CD8-positive, alpha-beta memory T cell (primary cell): ENCODE measurements around the gene WBP2. TPM values are rescaled to one million over a fixed set of nuclear protein-coding genes. Genes with fewer than 3 reads are reported as not detected.
"Not testable (repeated sequence)": the region's sequence is repeated elsewhere in the genome, so short reads cannot be mapped to it uniquely, and the experiment has no call there.

Experiments
- CTCF ChIA-PET: fragments of 350-600 bp; sonication (Branson Sonifier 250); formaldehyde crosslinking; loops from one replicate; lab custom pipeline; 2021; ENCODE audit warnings: antibody characterized with exemption; lab: Charles Lee
- POLR2A ChIA-PET: fragments of 350-600 bp; sonication (Branson Sonifier 250); formaldehyde crosslinking; loops from one replicate; lab custom pipeline; 2021; ENCODE audit warnings: antibody characterized with exemption; lab: Charles Lee
- DNase-seq, 5 donors: peaks; one replicate each; pipeline versions ENCODE4 v3.0.0 to v3.0.0-alpha.2; 2020 to 2022; ENCODE audit warnings: mixed read lengths in 1 of 5
- H3K27ac ChIP-seq: one replicate; pipeline ENCODE4 v1.7.0; 2013; ENCODE audit warnings: low read depth, mild to moderate bottlenecking, low read length, moderate library complexity
- H3K27me3 ChIP-seq: 2 replicates; pipeline ENCODE4 v1.7.0; 2013; ENCODE audit warnings: low read length, mild to moderate bottlenecking; ENCODE audit not compliant: insufficient read depth, poor library complexity, severe bottlenecking
- H3K36me3 ChIP-seq: 2 replicates; pipeline ENCODE4 v1.7.0; 2013; ENCODE audit warnings: mild to moderate bottlenecking, low read length, moderate library complexity; ENCODE audit not compliant: insufficient read depth
- H3K4me1 ChIP-seq: 2 replicates; pipeline ENCODE4 v1.7.0; 2013; ENCODE audit warnings: mild to moderate bottlenecking, low read length, moderate library complexity; ENCODE audit not compliant: insufficient read depth
- H3K4me3 ChIP-seq: 2 replicates; pipeline ENCODE4 v1.7.0; 2013; ENCODE audit warnings: mild to moderate bottlenecking, low read length
- H3K9me3 ChIP-seq: 2 replicates; pipeline ENCODE4 v1.7.0; 2013; ENCODE audit warnings: mild to moderate bottlenecking, low read length
- H3K27ac Mint-ChIP-seq, 8 donors: one replicate each; pipeline ENCODE4 v1.8.0; 2020 to 2021; ENCODE audit warnings: mixed read lengths in 8 of 8, mild to moderate bottlenecking in 6 of 8, inconsistent platforms in 3 of 8, moderate library complexity in 3 of 8
- H3K27me3 Mint-ChIP-seq, 2 donors: one replicate each; pipeline ENCODE4 v1.8.0; 2020 to 2021; ENCODE audit warnings: mixed read lengths in 2 of 2, mild to moderate bottlenecking in 1 of 2, moderate library complexity in 1 of 2
- H3K36me3 Mint-ChIP-seq, 3 donors: one replicate each; pipeline ENCODE4 v1.8.0; 2020 to 2021; ENCODE audit warnings: mixed read lengths in 3 of 3, inconsistent platforms in 1 of 3, mild to moderate bottlenecking in 1 of 3
- H3K4me1 Mint-ChIP-seq, 3 donors: one replicate each; pipeline ENCODE4 v1.8.0; 2020 to 2021; ENCODE audit warnings: mixed read lengths in 3 of 3, inconsistent platforms in 1 of 3, mild to moderate bottlenecking in 1 of 3
- H3K4me3 Mint-ChIP-seq, 7 donors: one replicate each; pipeline ENCODE4 v1.8.0; 2020 to 2021; ENCODE audit warnings: mixed read lengths in 7 of 7, mild to moderate bottlenecking in 6 of 7, moderate library complexity in 4 of 7, inconsistent platforms in 2 of 7
- H3K9me3 Mint-ChIP-seq, 5 donors: one replicate each; pipeline ENCODE4 v1.8.0; 2020 to 2022; ENCODE audit warnings: mixed read lengths in 5 of 5, mild to moderate bottlenecking in 3 of 5, moderate library complexity in 2 of 5, inconsistent platforms in 1 of 5
- polyA plus RNA-seq: library from polyadenylated mRNA; unstranded; fragments of 300-500 nt; fragmentation: Illumina TruSeq; gene quantifications from one replicate; pipeline ENCODE4 v1.2.3, GENCODE V29; 2021
- total RNA-seq, 2 experiments: library from RNA; stranded (reverse); gene quantifications; one replicate each; pipeline ENCODE4 v1.2.3, GENCODE V29; 2021

WBP2 gene
- total and polyA plus RNA-seq, 3 experiments from 2014 or later = 47.5 to 129 (median 53.2) TPM

DNA sequence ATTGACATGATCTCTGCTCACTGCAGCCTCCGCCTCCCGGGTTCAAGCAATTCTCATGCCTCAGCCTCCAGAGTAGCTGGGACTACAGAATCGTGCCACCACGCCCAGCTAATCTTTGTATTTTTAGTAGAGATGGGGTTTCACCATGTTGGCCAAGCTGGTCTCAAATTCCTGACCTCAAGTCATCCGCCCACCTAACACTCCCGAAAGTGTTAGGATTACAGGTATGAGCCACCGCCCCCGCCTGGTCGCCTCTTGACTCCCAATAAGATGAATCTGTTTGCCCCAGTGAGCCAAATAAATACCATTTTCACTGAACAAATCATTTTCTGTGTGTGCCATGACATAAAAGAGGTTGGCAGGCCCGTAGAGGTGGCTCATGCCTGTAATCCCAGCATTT, 4.2 kb upstream of the WBP2 start:
- H3K9me3 ChIP-seq, H3K27me3 Mint-ChIP-seq, H3K4me3 Mint-ChIP-seq, H3K36me3 ChIP-seq, H3K4me3 ChIP-seq, DNase-seq, H3K36me3 Mint-ChIP-seq, H3K27ac ChIP-seq, H3K27me3 ChIP-seq, H3K9me3 Mint-ChIP-seq: not testable (repeated sequence)
- CTCF ChIA-PET = interaction anchor here (0.9 to 6.1 kb wide), 7 partner anchors 12 to 226 kb away, joined by 3 to 42 read pairs (median 3); partner anchors contain the start of genes SMIM5, TRIM65 and UNK
- H3K4me1 Mint-ChIP-seq = peaks cover 19 to 35% (median 21%) of the 10 kb centered on the region in 3 donors
- peaks cover 16% of the 10 kb centered on the region for H3K4me1 ChIP-seq
- POLR2A ChIA-PET = interaction anchor here (0.6 to 1.1 kb wide), 2 partner anchors 13 to 94 kb away, joined by 3 read pairs; no protein-coding TSS in a partner anchor
- H3K27ac Mint-ChIP-seq = peak overlapping the region in 1 of 8 donors; percentile 57

DNA sequence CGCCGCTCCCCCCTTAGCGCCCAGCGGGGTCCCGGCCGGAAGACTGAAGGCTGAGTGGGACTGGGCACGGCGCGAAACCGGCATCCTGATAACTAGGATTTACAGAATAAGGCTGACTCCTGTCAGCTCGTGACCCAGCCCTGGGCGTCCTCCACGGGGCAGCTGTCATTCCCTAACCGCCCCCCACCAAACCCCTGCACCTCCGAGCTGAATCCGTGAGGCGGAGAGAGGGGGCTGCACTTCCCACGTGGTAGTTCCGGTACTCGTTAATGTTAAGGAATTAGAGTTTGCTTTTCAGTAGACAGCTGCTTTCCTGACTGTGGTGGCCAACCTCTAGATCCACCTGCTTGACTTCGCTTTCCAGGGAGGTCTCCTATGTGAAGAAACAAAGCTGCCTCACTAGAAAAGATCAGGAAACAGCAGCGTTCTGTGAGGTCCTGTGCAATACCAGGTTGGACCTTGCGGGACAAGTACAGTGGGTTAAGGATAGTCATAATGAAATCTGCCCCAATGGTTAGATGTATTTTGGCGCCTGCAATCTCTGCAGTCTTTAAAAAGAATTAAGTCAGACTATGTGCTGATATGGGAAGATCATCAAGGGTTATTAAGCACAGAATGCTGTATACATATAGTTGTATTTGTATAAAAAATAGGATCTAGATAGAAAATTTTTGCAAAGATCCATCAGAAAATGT, 1.1 kb upstream of the WBP2 start:
- Mint-ChIP-seq H3K4me3 (peak overlapping the region in 1 of 7 donors; percentile 92), H3K4me1 (peaks cover 21 to 39% (median 21%) of the 10 kb centered on the region in 3 donors), H3K27me3 (no peaks in the 10 kb centered on the region), H3K9me3 (no peaks in the 10 kb centered on the region), H3K36me3 (peaks cover 3 to 18% (median 3%) of the 10 kb centered on the region in 3 donors), H3K27ac (peak overlapping the region in 7 of 8 donors; percentile 83 to 93 (median 88))
- POLR2A ChIA-PET = interaction anchor here (0.7 to 3.8 kb wide), 14 partner anchors 9 to 689 kb away, joined by 3 to 82 read pairs (median 12); partner anchors contain the start of genes TMEM94, TRIM47, TRIM65 and UNC13D
- no peaks in the 10 kb centered on the region for H3K9me3 ChIP-seq
- CTCF ChIA-PET = interaction anchor here (0.7 to 4.7 kb wide), 21 partner anchors 8 to 149 kb away, joined by 3 to 46 read pairs (median 7); partner anchors contain the start of genes GALK1, MRPL38, TRIM47 and TRIM65
- no peaks in the 10 kb centered on the region for H3K27me3 ChIP-seq
- peak overlapping the region; percentile 89 for H3K27ac ChIP-seq
- peaks cover 4% of the 10 kb centered on the region for H3K36me3 ChIP-seq
- no peak for DNase-seq
- H3K4me1 ChIP-seq = peaks cover 22% of the 10 kb centered on the region
- peak overlapping the region; percentile 91 for H3K4me3 ChIP-seq

DNA sequence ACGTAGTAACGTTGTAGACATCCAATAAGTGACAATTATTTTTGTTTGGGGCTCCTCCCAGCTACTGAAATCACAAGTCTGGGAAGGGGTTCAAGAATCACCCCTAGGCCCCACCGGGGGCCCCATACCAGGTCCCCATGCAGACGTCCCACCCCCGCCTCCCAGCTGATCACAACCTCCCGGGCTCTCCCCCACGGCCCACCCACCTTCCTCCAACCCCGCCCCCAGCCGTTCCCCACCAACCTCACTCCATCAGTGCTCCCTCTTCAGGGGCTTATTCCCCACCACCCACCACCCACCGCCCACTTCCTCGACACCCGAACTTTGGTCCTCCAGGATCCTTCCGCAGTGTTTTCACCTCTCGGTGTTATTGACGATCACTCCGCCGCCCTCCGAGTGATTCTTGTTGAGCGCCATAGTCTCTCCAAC, 240 bp downstream of the WBP2 start:
- DNase-seq = no peak
- Mint-ChIP-seq H3K9me3 (no peaks in the 10 kb centered on the region), H3K4me3 (no peak overlapping the region), H3K4me1 (peaks cover 21 to 37% (median 21%) of the 10 kb centered on the region in 3 donors), H3K36me3 (peaks cover 3 to 29% (median 3%) of the 10 kb centered on the region in 3 donors), H3K27me3 (no peaks in the 10 kb centered on the region), H3K27ac (no peak overlapping the region)
- H3K27ac ChIP-seq = peak overlapping the region; percentile 89
- ChIA-PET POLR2A (interaction anchor here (0.6 to 3.8 kb wide), 19 partner anchors 8 to 678 kb away, joined by 3 to 82 read pairs (median 11); partner anchors contain the start of genes GALK1, TMEM94, TRIM47 and TRIM65), CTCF (interaction anchor here (0.9 to 4.7 kb wide), 21 partner anchors 7 to 151 kb away, joined by 3 to 46 read pairs (median 7); partner anchors contain the start of genes GALK1, MRPL38, TRIM47 and TRIM65)
- H3K4me3 ChIP-seq = peak overlapping the region; percentile 64
- H3K36me3 ChIP-seq = peaks cover 15% of the 10 kb centered on the region
- no peaks in the 10 kb centered on the region for H3K27me3 ChIP-seq
- H3K9me3 ChIP-seq = no peaks in the 10 kb centered on the region
- peaks cover 22% of the 10 kb centered on the region for H3K4me1 ChIP-seq

DNA sequence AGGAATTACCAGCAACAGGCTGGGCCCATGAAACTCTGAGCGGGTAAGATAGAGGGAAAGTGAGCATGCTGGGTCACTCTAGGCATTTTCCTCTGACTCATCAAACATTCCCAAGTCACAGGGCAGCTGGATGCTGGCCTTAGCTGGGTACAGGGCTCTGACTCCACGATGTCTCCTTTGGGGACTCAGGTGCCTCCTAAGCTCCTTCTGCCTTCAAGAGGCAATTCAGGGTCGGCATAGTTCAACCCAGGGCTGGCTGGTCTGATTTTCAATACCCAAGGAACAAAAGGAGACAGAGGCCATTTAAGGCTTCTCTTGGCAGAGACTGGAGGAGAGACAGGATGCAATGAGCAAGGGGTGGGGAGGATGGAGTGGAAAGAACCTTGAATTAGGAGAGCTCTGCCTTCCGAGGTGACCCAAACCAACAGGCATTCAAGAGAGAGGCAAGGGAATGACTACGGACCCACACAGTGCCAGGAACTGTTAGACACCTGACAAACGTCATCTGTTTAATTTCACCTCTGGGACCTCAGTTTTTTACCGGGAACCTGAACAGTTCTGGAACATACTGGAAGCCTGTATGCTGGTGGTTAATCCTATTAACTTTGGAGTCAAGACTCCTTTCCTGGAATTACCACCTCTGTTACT, 910 bp downstream of the WBP2 start:
- Mint-ChIP-seq H3K9me3 (no peaks in the 10 kb centered on the region), H3K4me1 (peaks cover 21 to 37% (median 21%) of the 10 kb centered on the region in 3 donors), H3K27ac (no peak overlapping the region), H3K36me3 (peaks cover 3 to 36% (median 3%) of the 10 kb centered on the region in 3 donors), H3K27me3 (no peaks in the 10 kb centered on the region), H3K4me3 (no peak overlapping the region)
- H3K4me1 ChIP-seq = peaks cover 22% of the 10 kb centered on the region
- no peaks in the 10 kb centered on the region for H3K9me3 ChIP-seq
- peaks cover 22% of the 10 kb centered on the region for H3K36me3 ChIP-seq
- no peaks in the 10 kb centered on the region for H3K27me3 ChIP-seq
- CTCF ChIA-PET = interaction anchor here (0.7 to 4.7 kb wide), 12 partner anchors 8 to 101 kb away, joined by 3 to 46 read pairs (median 6); partner anchors contain the start of genes MRPL38, TRIM47, TRIM65 and UNC13D
- DNase-seq = no peak
- peak overlapping the region; percentile 64 for H3K4me3 ChIP-seq
- POLR2A ChIA-PET = interaction anchor here (0.5 to 3.8 kb wide), 12 partner anchors 9 to 149 kb away, joined by 3 to 82 read pairs (median 12); partner anchors contain the start of genes GALK1, TRIM47, TRIM65 and UNC13D
- peak overlapping the region; percentile 89 for H3K27ac ChIP-seq

DNA sequence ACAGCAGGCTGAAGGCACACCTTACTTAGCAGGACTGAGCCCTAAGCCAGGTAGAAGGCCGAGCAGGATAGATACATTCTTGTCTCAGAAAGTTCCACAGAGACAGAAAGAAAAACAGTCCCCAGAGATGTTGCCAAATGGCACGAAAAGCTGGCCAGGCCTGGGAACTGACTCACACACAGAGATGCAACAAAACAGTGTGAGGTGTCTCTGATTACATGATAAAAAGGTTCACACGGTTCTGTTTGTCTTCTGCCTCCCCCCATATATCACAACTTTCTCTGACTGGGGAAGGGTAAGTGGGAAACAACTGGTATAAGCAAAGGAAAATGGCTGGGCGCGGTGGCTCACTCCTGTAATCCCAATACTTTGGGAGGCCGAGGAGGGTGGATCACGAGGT, 1.7 kb downstream of the WBP2 start:
- Mint-ChIP-seq H3K36me3 (peaks cover 4 to 44% (median 7%) of the 10 kb centered on the region in 3 donors), H3K9me3 (no peaks in the 10 kb centered on the region), H3K4me1 (peaks cover 20 to 38% (median 22%) of the 10 kb centered on the region in 3 donors), H3K27ac (peak overlapping the region in 7 of 8 donors; percentile 23 to 82 (median 55)), H3K27me3 (no peaks in the 10 kb centered on the region), H3K4me3 (peak overlapping the region in 5 of 7 donors; percentile 44 to 58 (median 53))
- no peak overlapping the region for H3K4me3 ChIP-seq
- CTCF ChIA-PET = interaction anchor here (0.7 to 4.7 kb wide), 6 partner anchors 9 to 69 kb away, joined by 3 to 38 read pairs (median 17); partner anchors contain the start of genes MRPL38, TRIM65, UNC13D and UNK
- no peaks in the 10 kb centered on the region for H3K27me3 ChIP-seq
- DNase-seq = no peak
- no peaks in the 10 kb centered on the region for H3K9me3 ChIP-seq
- peaks cover 28% of the 10 kb centered on the region for H3K36me3 ChIP-seq
- peaks cover 27% of the 10 kb centered on the region for H3K4me1 ChIP-seq
- POLR2A ChIA-PET = interaction anchor here (2.1 to 3.6 kb wide), 5 partner anchors 9 to 75 kb away, joined by 12 to 82 read pairs (median 49); partner anchors contain the start of genes TRIM47, UNC13D and UNK
- H3K27ac ChIP-seq = no peak overlapping the region

DNA sequence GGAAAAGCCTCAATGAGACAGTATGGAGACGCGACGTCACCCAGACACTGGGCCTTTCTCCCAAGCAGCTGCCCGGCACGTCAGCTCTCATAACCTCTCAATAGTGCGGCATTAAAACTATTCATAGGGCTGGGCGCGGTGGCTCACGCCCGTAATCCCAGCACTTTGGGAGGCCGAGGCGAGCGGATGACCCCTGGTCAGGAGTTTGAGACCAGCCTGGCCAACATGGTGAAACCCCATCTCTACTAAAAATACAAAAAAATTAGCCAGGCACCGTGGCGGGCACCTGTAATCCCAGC, 3.5 kb downstream of the WBP2 start:
- ChIA-PET POLR2A (interaction anchor here (0.6 to 0.7 kb wide), 2 partner anchors 65 to 90 kb away, joined by 3 to 4 read pairs; no protein-coding TSS in a partner anchor), CTCF (interaction anchor here (1.2 to 4.7 kb wide), 2 partner anchors 26 to 67 kb away, joined by 3 to 32 read pairs; partner anchors contain the start of gene UNK)
- H3K27ac Mint-ChIP-seq = peak overlapping the region in 4 of 8 donors; percentile 11 to 34 (median 18)
- H3K27me3 Mint-ChIP-seq, H3K27ac ChIP-seq, H3K4me3 ChIP-seq, H3K27me3 ChIP-seq, DNase-seq, H3K9me3 Mint-ChIP-seq, H3K9me3 ChIP-seq: not testable (repeated sequence)
- H3K4me1 Mint-ChIP-seq = peaks cover 22 to 34% (median 27%) of the 10 kb centered on the region in 3 donors
- Histone ChIP-seq H3K4me1 (peaks cover 30% of the 10 kb centered on the region), H3K36me3 (peaks cover 37% of the 10 kb centered on the region)
- H3K36me3 Mint-ChIP-seq = peaks cover 6 to 62% (median 9%) of the 10 kb centered on the region in 3 donors
- peak overlapping the region in 1 of 7 donors; percentile 53 for H3K4me3 Mint-ChIP-seq

DNA sequence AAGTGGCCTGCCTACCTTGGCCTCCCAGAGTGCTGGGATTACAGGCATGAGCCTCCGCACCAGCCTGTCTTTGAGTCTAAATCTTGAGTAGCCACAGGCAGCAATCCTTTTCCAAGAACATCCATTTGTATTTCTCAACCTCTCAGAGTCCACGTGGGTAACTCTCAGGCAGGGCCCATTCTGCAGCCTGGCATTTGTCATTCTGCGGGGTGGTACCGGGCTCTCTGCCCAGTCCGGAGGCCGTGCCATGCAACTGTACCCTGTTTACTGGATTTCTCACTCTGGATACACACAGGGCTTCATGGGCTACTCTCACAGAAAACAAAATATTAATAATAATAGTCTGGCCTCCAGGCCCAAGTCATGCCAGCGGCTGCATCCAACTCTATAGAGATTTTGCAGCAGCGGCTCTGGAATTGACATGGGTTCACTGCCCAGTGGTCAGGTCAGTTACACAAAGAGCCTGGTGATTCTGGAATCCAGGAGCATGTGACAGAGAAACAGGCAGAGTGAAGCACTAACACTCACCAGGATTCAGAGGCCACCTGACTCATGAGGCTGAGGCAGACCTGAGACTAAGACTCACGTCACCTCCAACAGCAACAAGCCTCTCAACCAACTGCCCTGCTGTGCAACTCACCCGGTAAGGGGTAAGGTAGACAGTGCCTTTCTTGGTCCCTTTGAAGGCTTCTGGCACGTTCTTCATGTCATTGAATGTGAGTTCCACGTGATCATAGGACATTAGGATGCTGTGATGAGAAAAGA, 4.0 kb downstream of the WBP2 start:
- Histone ChIP-seq H3K36me3 (peaks cover 37% of the 10 kb centered on the region), H3K4me3 (no peak overlapping the region), H3K27me3 (no peaks in the 10 kb centered on the region), H3K27ac (no peak overlapping the region), H3K9me3 (no peaks in the 10 kb centered on the region), H3K4me1 (peaks cover 24% of the 10 kb centered on the region)
- DNase-seq = no peak
- Mint-ChIP-seq H3K27me3 (no peaks in the 10 kb centered on the region), H3K36me3 (peaks cover 3 to 67% (median 9%) of the 10 kb centered on the region in 3 donors), H3K9me3 (no peaks in the 10 kb centered on the region), H3K4me3 (peak overlapping the region in 1 of 7 donors; percentile 53), H3K4me1 (peaks cover 17 to 28% (median 22%) of the 10 kb centered on the region in 3 donors), H3K27ac (peak overlapping the region in 4 of 8 donors; percentile 12 to 91 (median 30))
- POLR2A ChIA-PET = interaction anchor here (0.6 to 0.7 kb wide), 3 partner anchors 64 to 153 kb away, joined by 3 to 4 read pairs (median 3); no protein-coding TSS in a partner anchor
- CTCF ChIA-PET = interaction anchor here (1.2 kb wide), 1 partner anchor 26 kb away, joined by 3 read pairs; no protein-coding TSS in a partner anchor
